ENCODE results near the gene TTC33.
A peak's percentile ranks its signal among the peaks of the same experiment; 100 is the strongest.

Gene TTC33

GRCh38 chr5:40490464-40491111 is 265.2 kb downstream of the TTC33 start:
- DNase-seq (ENCODE audit: low read depth in 2 of 3, low spot score in 1 of 3), result no peak

GRCh38 chr5:40489421-40489820 is 266.3 kb downstream of the TTC33 start:
- DNase-seq (ENCODE audit: low read depth in 2 of 3, low spot score in 1 of 3), result no peak

GRCh38 chr5:40486437-40487275 is 269.1 kb downstream of the TTC33 start:
- peak; percentile 37 to 68 (median 41) for DNase-seq (ENCODE audit: low read depth in 2 of 3, low spot score in 1 of 3)

- no peak for DNase-seq (ENCODE audit: low read depth in 2 of 3, low spot score in 1 of 3)
These were observed 270.5 kb downstream of the TTC33 start for GRCh38 chr5:40485021-40485998.

GRCh38 chr5:40484495-40484894 is 271.3 kb downstream of the TTC33 start:
- DNase-seq (ENCODE audit: low read depth in 2 of 3, low spot score in 1 of 3), result no peak

- no peak for DNase-seq (ENCODE audit: low read depth in 2 of 3, low spot score in 1 of 3)
These were observed 272.4 kb downstream of the TTC33 start for GRCh38 chr5:40483316-40483715.

GRCh38 chr5:40481241-40481640 is 274.5 kb downstream of the TTC33 start:
- DNase-seq (ENCODE audit: low read depth in 2 of 3, low spot score in 1 of 3), result no peak

GRCh38 chr5:40480392-40480791 is 275.4 kb downstream of the TTC33 start:
- DNase-seq (ENCODE audit: low read depth in 2 of 3, low spot score in 1 of 3), result peak; percentile 33 to 51 (median 41)

GRCh38 chr5:40479939-40480338 is 275.8 kb downstream of the TTC33 start:
- DNase-seq (ENCODE audit: low read depth in 2 of 3, low spot score in 1 of 3), result no peak

GRCh38 chr5:40478766-40479165 is 277.0 kb downstream of the TTC33 start:
- no peak for DNase-seq (ENCODE audit: low read depth in 2 of 3, low spot score in 1 of 3)

GRCh38 chr5:40477856-40478546 is 277.8 kb downstream of the TTC33 start:
- DNase-seq (ENCODE audit: low read depth in 2 of 3, low spot score in 1 of 3), result no peak

- no peak for DNase-seq (ENCODE audit: low read depth in 2 of 3, low spot score in 1 of 3)
These were observed 280.2 kb downstream of the TTC33 start for GRCh38 chr5:40475561-40475960.

GRCh38 chr5:40474250-40474649 is 281.5 kb downstream of the TTC33 start:
- DNase-seq (ENCODE audit: low read depth in 2 of 3, low spot score in 1 of 3), result no peak

- DNase-seq (ENCODE audit: low read depth in 2 of 3, low spot score in 1 of 3), result no peak
These were observed 290.3 kb downstream of the TTC33 start for GRCh38 chr5:40465416-40465815.

- DNase-seq (ENCODE audit: low read depth in 2 of 3, low spot score in 1 of 3), result no peak
These were observed 291.2 kb downstream of the TTC33 start for GRCh38 chr5:40464511-40464910.

Measured in stimulated activated CD4-positive, alpha-beta T cell treated with anti-CD3 and anti-CD28 coated beads, Interleukin-12 subunit alpha, Interleukin-12 subunit beta, amount 100 ng/mL, for 48 hours (primary cell).